ENCODE results near the gene VENTX.

DNA sequence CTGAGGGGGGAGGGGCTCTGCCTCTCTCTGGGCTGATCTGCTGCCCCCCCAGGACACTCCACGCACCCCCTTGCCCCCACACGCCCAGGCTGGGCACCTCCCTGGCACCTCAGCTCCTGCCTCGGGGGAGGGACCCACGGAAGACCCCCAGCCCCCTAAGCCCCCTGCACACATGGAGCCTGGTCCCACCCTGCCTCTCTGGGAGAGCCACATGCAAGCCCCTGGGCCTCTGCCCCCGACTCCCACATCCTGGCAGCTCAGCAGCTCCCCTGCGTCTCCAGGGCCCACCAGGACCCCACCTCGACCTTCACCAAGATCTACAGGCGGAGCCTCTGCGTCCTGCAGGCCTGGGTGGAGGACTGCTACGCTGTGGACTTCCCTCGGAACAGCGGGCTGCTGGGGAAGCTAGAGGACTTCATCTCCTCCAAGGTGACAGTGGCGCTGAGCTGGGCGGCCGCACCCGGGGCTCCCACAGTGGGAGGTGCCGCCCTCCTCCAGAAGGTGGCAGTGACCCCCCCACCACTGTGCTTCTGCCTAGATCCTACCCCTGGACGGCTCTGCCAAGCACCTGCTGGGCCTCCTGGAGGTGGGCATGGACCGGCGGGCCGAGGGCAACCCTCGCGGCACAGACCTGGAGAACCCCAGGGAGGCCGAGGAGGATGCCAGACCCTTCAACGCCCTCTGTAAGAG is 26.4 kb upstream of the VENTX start:
- TF ChIP-seq NR3C1 (CRISPR knock-in tag; conservative IDR thresholded peaks at IDR 0.05; ENCODE audit: low read depth), result no peak
- TF ChIP-seq, protein P1, sequence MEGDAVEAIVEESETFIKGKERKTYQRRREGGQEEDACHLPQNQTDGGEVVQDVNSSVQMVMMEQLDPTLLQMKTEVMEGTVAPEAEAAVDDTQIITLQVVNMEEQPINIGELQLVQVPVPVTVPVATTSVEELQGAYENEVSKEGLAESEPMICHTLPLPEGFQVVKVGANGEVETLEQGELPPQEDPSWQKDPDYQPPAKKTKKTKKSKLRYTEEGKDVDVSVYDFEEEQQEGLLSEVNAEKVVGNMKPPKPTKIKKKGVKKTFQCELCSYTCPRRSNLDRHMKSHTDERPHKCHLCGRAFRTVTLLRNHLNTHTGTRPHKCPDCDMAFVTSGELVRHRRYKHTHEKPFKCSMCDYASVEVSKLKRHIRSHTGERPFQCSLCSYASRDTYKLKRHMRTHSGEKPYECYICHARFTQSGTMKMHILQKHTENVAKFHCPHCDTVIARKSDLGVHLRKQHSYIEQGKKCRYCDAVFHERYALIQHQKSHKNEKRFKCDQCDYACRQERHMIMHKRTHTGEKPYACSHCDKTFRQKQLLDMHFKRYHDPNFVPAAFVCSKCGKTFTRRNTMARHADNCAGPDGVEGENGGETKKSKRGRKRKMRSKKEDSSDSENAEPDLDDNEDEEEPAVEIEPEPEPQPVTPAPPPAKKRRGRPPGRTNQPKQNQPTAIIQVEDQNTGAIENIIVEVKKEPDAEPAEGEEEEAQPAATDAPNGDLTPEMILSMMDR (IDR thresholded peaks at IDR 0.05), result no peak
- no peak for TF ChIP-seq SP1 (CRISPR knock-in tag; conservative IDR thresholded peaks at IDR 0.05)
- TF ChIP-seq, protein P2, sequence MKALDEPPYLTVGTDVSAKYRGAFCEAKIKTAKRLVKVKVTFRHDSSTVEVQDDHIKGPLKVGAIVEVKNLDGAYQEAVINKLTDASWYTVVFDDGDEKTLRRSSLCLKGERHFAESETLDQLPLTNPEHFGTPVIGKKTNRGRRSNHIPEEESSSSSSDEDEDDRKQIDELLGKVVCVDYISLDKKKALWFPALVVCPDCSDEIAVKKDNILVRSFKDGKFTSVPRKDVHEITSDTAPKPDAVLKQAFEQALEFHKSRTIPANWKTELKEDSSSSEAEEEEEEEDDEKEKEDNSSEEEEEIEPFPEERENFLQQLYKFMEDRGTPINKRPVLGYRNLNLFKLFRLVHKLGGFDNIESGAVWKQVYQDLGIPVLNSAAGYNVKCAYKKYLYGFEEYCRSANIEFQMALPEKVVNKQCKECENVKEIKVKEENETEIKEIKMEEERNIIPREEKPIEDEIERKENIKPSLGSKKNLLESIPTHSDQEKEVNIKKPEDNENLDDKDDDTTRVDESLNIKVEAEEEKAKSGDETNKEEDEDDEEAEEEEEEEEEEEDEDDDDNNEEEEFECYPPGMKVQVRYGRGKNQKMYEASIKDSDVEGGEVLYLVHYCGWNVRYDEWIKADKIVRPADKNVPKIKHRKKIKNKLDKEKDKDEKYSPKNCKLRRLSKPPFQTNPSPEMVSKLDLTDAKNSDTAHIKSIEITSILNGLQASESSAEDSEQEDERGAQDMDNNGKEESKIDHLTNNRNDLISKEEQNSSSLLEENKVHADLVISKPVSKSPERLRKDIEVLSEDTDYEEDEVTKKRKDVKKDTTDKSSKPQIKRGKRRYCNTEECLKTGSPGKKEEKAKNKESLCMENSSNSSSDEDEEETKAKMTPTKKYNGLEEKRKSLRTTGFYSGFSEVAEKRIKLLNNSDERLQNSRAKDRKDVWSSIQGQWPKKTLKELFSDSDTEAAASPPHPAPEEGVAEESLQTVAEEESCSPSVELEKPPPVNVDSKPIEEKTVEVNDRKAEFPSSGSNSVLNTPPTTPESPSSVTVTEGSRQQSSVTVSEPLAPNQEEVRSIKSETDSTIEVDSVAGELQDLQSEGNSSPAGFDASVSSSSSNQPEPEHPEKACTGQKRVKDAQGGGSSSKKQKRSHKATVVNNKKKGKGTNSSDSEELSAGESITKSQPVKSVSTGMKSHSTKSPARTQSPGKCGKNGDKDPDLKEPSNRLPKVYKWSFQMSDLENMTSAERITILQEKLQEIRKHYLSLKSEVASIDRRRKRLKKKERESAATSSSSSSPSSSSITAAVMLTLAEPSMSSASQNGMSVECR (CRISPR knock-in tag; IDR thresholded peaks at IDR 0.05; ENCODE audit: borderline replicate concordance), result no peak
- TF ChIP-seq, protein P3, sequence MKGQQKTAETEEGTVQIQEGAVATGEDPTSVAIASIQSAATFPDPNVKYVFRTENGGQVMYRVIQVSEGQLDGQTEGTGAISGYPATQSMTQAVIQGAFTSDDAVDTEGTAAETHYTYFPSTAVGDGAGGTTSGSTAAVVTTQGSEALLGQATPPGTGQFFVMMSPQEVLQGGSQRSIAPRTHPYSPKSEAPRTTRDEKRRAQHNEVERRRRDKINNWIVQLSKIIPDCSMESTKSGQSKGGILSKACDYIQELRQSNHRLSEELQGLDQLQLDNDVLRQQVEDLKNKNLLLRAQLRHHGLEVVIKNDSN (CRISPR knock-in tag; IDR thresholded peaks at IDR 0.05), result no peak
- TF ChIP-seq, protein P4, sequence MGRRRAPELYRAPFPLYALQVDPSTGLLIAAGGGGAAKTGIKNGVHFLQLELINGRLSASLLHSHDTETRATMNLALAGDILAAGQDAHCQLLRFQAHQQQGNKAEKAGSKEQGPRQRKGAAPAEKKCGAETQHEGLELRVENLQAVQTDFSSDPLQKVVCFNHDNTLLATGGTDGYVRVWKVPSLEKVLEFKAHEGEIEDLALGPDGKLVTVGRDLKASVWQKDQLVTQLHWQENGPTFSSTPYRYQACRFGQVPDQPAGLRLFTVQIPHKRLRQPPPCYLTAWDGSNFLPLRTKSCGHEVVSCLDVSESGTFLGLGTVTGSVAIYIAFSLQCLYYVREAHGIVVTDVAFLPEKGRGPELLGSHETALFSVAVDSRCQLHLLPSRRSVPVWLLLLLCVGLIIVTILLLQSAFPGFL (CRISPR knock-in tag; IDR thresholded peaks at IDR 0.05; ENCODE audit: borderline replicate concordance), result no peak
- no peak for TF ChIP-seq NR1H2 (CRISPR knock-in tag; IDR thresholded peaks at IDR 0.05)
- TF ChIP-seq, protein P5, sequence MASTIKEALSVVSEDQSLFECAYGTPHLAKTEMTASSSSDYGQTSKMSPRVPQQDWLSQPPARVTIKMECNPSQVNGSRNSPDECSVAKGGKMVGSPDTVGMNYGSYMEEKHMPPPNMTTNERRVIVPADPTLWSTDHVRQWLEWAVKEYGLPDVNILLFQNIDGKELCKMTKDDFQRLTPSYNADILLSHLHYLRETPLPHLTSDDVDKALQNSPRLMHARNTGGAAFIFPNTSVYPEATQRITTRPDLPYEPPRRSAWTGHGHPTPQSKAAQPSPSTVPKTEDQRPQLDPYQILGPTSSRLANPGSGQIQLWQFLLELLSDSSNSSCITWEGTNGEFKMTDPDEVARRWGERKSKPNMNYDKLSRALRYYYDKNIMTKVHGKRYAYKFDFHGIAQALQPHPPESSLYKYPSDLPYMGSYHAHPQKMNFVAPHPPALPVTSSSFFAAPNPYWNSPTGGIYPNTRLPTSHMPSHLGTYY (CRISPR knock-in tag; IDR thresholded peaks at IDR 0.05), result no peak
- no peak for TF ChIP-seq NFYB (CRISPR knock-in tag; conservative IDR thresholded peaks at IDR 0.05; ENCODE audit: low read depth)
- TF ChIP-seq ESRRA (CRISPR knock-in tag; IDR thresholded peaks at IDR 0.05; ENCODE audit: borderline replicate concordance), result no peak
- TF ChIP-seq, protein P6, sequence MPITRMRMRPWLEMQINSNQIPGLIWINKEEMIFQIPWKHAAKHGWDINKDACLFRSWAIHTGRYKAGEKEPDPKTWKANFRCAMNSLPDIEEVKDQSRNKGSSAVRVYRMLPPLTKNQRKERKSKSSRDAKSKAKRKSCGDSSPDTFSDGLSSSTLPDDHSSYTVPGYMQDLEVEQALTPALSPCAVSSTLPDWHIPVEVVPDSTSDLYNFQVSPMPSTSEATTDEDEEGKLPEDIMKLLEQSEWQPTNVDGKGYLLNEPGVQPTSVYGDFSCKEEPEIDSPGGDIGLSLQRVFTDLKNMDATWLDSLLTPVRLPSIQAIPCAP (CRISPR knock-in tag; IDR thresholded peaks at IDR 0.05), result no peak
- TF ChIP-seq FOXJ3 (CRISPR knock-in tag; IDR thresholded peaks at IDR 0.05; ENCODE audit: borderline replicate concordance), result no peak
